ENCODE data around the gene CHAD. TPM values are rescaled to one million over a fixed set of nuclear protein-coding genes. Genes with fewer than 3 reads are reported as not detected.

The CHAD gene
- total and polyA plus RNA-seq, 2 of the 13 experiments (the other 11 are each of a cell fraction or from before 2014, with no cell fraction given): 1.4 TPM; not detected in 1

DNA sequence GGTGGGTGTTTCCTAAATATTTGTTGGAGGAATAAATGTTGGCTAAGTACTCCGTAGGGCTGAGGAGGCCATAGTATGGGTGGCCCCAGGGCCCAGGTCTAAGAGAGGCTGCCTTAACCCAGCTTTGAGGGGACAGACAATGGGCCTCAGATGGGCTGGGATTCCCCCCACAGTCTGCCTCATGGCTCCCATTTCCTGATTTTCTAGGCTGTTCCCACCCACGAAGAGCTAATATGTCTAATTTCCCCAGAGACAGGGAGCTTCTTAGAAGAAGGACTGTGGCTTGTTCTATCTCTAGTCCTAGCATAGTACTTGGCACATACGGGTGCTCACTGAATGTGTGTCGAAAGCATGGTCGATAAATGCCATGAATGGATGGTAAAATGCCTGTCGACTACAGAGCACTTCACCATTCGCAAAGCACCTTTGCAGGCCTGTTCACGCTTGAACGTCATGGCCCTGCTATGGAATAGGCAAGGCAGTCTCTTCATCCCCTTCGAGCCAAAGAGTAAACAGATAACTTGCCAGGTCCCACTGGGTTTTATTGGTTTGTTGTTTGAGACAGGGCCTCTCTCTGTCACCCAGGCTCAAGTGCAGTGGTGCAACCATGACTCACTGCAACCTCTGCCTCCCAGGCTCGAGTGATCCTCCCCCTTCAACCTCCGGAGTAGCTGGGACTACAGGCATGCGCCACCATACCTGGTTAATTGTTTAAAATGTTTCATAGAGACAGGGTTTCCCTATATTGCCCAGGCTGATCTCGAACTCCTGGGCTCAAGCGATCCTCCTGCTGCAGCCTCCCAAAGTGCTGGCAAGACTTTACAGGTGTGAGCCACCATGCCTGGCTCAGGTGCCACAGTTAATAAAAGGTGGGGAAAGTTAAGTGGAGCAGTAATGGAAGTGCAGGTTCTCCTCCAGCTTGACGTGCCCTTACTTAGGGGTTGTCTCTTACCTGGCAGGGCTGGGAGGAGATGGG lies 9.7 kb downstream of the CHAD start (continued):
- TF ChIP-seq, protein P1, sequence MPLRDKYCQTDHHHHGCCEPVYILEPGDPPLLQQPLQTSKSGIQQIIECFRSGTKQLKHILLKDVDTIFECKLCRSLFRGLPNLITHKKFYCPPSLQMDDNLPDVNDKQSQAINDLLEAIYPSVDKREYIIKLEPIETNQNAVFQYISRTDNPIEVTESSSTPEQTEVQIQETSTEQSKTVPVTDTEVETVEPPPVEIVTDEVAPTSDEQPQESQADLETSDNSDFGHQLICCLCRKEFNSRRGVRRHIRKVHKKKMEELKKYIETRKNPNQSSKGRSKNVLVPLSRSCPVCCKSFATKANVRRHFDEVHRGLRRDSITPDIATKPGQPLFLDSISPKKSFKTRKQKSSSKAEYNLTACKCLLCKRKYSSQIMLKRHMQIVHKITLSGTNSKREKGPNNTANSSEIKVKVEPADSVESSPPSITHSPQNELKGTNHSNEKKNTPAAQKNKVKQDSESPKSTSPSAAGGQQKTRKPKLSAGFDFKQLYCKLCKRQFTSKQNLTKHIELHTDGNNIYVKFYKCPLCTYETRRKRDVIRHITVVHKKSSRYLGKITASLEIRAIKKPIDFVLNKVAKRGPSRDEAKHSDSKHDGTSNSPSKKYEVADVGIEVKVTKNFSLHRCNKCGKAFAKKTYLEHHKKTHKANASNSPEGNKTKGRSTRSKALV (CRISPR knock-in tag; IDR thresholded peaks at IDR 0.05): peak; percentile 53; the same call in 1 of the 2 replicates
- TF ChIP-seq ZFP1 (CRISPR knock-in tag; IDR thresholded peaks at IDR 0.05) (0 out of 2 replicates have a peak, but pooled peaks have one; percentile 52), NBN (conservative IDR thresholded peaks at IDR 0.05) (no peak), ZNF317 (CRISPR knock-in tag; IDR thresholded peaks at IDR 0.05) (0 out of 2 replicates have a peak, but pooled peaks have one; percentile 39), ZSCAN31 (CRISPR knock-in tag; IDR thresholded peaks at IDR 0.05; ENCODE audit: low read depth) (peak; percentile 92), ZNF639 (CRISPR knock-in tag; conservative IDR thresholded peaks at IDR 0.05) (no peak), CEBPB (IDR thresholded peaks at IDR 0.05; ENCODE audit: borderline replicate concordance, low read depth, low read length) (peak; percentile 92), ZNF790 (CRISPR knock-in tag; IDR thresholded peaks at IDR 0.05; ENCODE audit: borderline replicate concordance) (no peak), TP53 (CRISPR knock-in tag; conservative IDR thresholded peaks at IDR 0.05) (no peak), ZNF816 (CRISPR knock-in tag; IDR thresholded peaks at IDR 0.05; ENCODE audit: borderline replicate concordance) (no peak; the same call in 1 of the 2 replicates), TCF7 (IDR thresholded peaks at IDR 0.05; ENCODE audit: low read depth) (no peak; the same call in 1 of the 2 replicates), NCOA5 (CRISPR knock-in tag; IDR thresholded peaks at IDR 0.05) (no peak), THAP11 (CRISPR knock-in tag; IDR thresholded peaks at IDR 0.05) (peak; percentile 52; the same call in 1 of the 2 replicates), TBX2 (CRISPR knock-in tag; IDR thresholded peaks at IDR 0.05; ENCODE audit: borderline replicate concordance) (peak; percentile 94), ZNF737 (CRISPR knock-in tag; IDR thresholded peaks at IDR 0.05; ENCODE audit: borderline replicate concordance) (no peak), ZC3H13 (CRISPR knock-in tag; IDR thresholded peaks at IDR 0.05) (no peak), ISX (CRISPR knock-in tag; conservative IDR thresholded peaks at IDR 0.05) (no peak), PRDM10 (CRISPR knock-in tag; IDR thresholded peaks at IDR 0.05; ENCODE audit: low read depth) (0 out of 2 replicates have a peak, but pooled peaks have one; percentile 22)
- TF ChIP-seq, protein P2, sequence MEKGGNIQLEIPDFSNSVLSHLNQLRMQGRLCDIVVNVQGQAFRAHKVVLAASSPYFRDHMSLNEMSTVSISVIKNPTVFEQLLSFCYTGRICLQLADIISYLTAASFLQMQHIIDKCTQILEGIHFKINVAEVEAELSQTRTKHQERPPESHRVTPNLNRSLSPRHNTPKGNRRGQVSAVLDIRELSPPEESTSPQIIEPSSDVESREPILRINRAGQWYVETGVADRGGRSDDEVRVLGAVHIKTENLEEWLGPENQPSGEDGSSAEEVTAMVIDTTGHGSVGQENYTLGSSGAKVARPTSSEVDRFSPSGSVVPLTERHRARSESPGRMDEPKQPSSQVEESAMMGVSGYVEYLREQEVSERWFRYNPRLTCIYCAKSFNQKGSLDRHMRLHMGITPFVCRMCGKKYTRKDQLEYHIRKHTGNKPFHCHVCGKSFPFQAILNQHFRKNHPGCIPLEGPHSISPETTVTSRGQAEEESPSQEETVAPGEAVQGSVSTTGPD (CRISPR knock-in tag; IDR thresholded peaks at IDR 0.05): peak; percentile 90
